Activated naive CD8-positive, alpha-beta T cell (primary cell): ENCODE results near the gene COL17A1.
A peak's percentile ranks its signal among the peaks of the same experiment; 100 is the strongest.

Experiments used
- H3K27ac Mint-ChIP-seq: one replicate; pipeline ENCODE4 v1.8.0; 2021; ENCODE audit warnings: mixed read lengths
- H3K27me3 Mint-ChIP-seq: one replicate; pipeline ENCODE4 v1.8.0; 2021; ENCODE audit warnings: mixed read lengths
- H3K36me3 Mint-ChIP-seq: one replicate; pipeline ENCODE4 v1.8.0; 2021; ENCODE audit warnings: mixed read lengths
- H3K4me1 Mint-ChIP-seq: one replicate; pipeline ENCODE4 v1.8.0; 2021; ENCODE audit warnings: low read depth, mixed read lengths
- H3K4me3 Mint-ChIP-seq: one replicate; pipeline ENCODE4 v1.8.0; 2021; ENCODE audit warnings: mild to moderate bottlenecking, mixed read lengths
- H3K9me3 Mint-ChIP-seq: one replicate; pipeline ENCODE4 v1.8.0; 2021; ENCODE audit warnings: low read depth, mixed read lengths

The COL17A1 gene

GRCh38 chr10:104035194-104036068, 50.2 kb downstream of the COL17A1 start:
- H3K27ac Mint-ChIP-seq, result no peak overlapping the region
- H3K36me3 Mint-ChIP-seq, result no peaks in the 10 kb centered on the region
- no peaks in the 10 kb centered on the region for H3K9me3 Mint-ChIP-seq
- no peaks in the 10 kb centered on the region for H3K4me1 Mint-ChIP-seq
- no peak overlapping the region for H3K4me3 Mint-ChIP-seq
- no peaks in the 10 kb centered on the region for H3K27me3 Mint-ChIP-seq

- no peak overlapping the region for H3K27ac Mint-ChIP-seq
- no peaks in the 10 kb centered on the region for H3K36me3 Mint-ChIP-seq
- H3K9me3 Mint-ChIP-seq, result no peaks in the 10 kb centered on the region
- H3K4me3 Mint-ChIP-seq, result no peak overlapping the region
- no peaks in the 10 kb centered on the region for H3K27me3 Mint-ChIP-seq
- no peaks in the 10 kb centered on the region for H3K4me1 Mint-ChIP-seq
Observed at GRCh38 chr10:104034401-104035193, 51.1 kb downstream of the COL17A1 start.

- Mint-ChIP-seq H3K9me3 (no peaks in the 10 kb centered on the region), H3K4me3 (no peak overlapping the region), H3K36me3 (no peaks in the 10 kb centered on the region), H3K27me3 (no peaks in the 10 kb centered on the region), H3K4me1 (no peaks in the 10 kb centered on the region), H3K27ac (no peak overlapping the region)
Observed at GRCh38 chr10:104033966-104034365, 51.7 kb downstream of the COL17A1 start.

GRCh38 chr10:104033401-104033930, 52.2 kb downstream of the COL17A1 start:
- Mint-ChIP-seq H3K36me3 (no peaks in the 10 kb centered on the region), H3K4me3 (no peak overlapping the region), H3K27me3 (no peaks in the 10 kb centered on the region), H3K4me1 (no peaks in the 10 kb centered on the region), H3K27ac (no peak overlapping the region), H3K9me3 (no peaks in the 10 kb centered on the region)

- H3K4me3 Mint-ChIP-seq, result no peak overlapping the region
- H3K9me3 Mint-ChIP-seq, result no peaks in the 10 kb centered on the region
- no peak overlapping the region for H3K27ac Mint-ChIP-seq
- H3K4me1 Mint-ChIP-seq, result peaks cover 3% of the 10 kb centered on the region
- H3K27me3 Mint-ChIP-seq, result no peaks in the 10 kb centered on the region
- no peaks in the 10 kb centered on the region for H3K36me3 Mint-ChIP-seq
Observed at GRCh38 chr10:104032144-104032775, 53.4 kb downstream of the COL17A1 start.

GRCh38 chr10:104031631-104032030, 54.0 kb downstream of the COL17A1 start:
- H3K27me3 Mint-ChIP-seq, result no peaks in the 10 kb centered on the region
- peak overlapping the region; percentile 2 for H3K27ac Mint-ChIP-seq

GRCh38 chr10:104029521-104029860, 56.2 kb downstream of the COL17A1 start:
- peaks cover 3% of the 10 kb centered on the region for H3K4me1 Mint-ChIP-seq
- H3K36me3 Mint-ChIP-seq, result peaks cover 5% of the 10 kb centered on the region
- no peak overlapping the region for H3K27ac Mint-ChIP-seq
- no peaks in the 10 kb centered on the region for H3K9me3 Mint-ChIP-seq
- H3K27me3 Mint-ChIP-seq, result no peaks in the 10 kb centered on the region
- no peak overlapping the region for H3K4me3 Mint-ChIP-seq

More at GRCh38 chr10:104031631-104032030, 54.0 kb downstream of the COL17A1 start:
- no peaks in the 10 kb centered on the region for H3K9me3 Mint-ChIP-seq
- no peaks in the 10 kb centered on the region for H3K36me3 Mint-ChIP-seq
- H3K4me3 Mint-ChIP-seq, result no peak overlapping the region
- peaks cover 3% of the 10 kb centered on the region for H3K4me1 Mint-ChIP-seq

GRCh38 chr10:104028823-104029520, 56.7 kb downstream of the COL17A1 start:
- Mint-ChIP-seq H3K9me3 (no peaks in the 10 kb centered on the region), H3K27ac (peak overlapping the region; percentile 25), H3K4me1 (peaks cover 3% of the 10 kb centered on the region), H3K36me3 (peaks cover 7% of the 10 kb centered on the region), H3K4me3 (no peak overlapping the region), H3K27me3 (no peaks in the 10 kb centered on the region)

- Mint-ChIP-seq H3K9me3 (no peaks in the 10 kb centered on the region), H3K27me3 (no peaks in the 10 kb centered on the region), H3K36me3 (peaks cover 13% of the 10 kb centered on the region), H3K4me1 (peaks cover 3% of the 10 kb centered on the region), H3K27ac (no peak overlapping the region), H3K4me3 (no peak overlapping the region)
Observed at GRCh38 chr10:104028146-104028545, 57.5 kb downstream of the COL17A1 start.

- H3K36me3 Mint-ChIP-seq, result peaks cover 18% of the 10 kb centered on the region
- no peak overlapping the region for H3K27ac Mint-ChIP-seq
- no peak overlapping the region for H3K4me3 Mint-ChIP-seq
- peaks cover 5% of the 10 kb centered on the region for H3K4me1 Mint-ChIP-seq
- no peaks in the 10 kb centered on the region for H3K27me3 Mint-ChIP-seq
- no peaks in the 10 kb centered on the region for H3K9me3 Mint-ChIP-seq
Observed at GRCh38 chr10:104026762-104027161, 58.9 kb downstream of the COL17A1 start.

- H3K4me3 Mint-ChIP-seq, result no peak overlapping the region
- no peak overlapping the region for H3K27ac Mint-ChIP-seq
- peaks cover 20% of the 10 kb centered on the region for H3K36me3 Mint-ChIP-seq
- H3K9me3 Mint-ChIP-seq, result no peaks in the 10 kb centered on the region
- peaks cover 10% of the 10 kb centered on the region for H3K4me1 Mint-ChIP-seq
- no peaks in the 10 kb centered on the region for H3K27me3 Mint-ChIP-seq
Observed at GRCh38 chr10:104025524-104025923, 60.2 kb downstream of the COL17A1 start.

- no peak overlapping the region for H3K4me3 Mint-ChIP-seq
- H3K27me3 Mint-ChIP-seq, result no peaks in the 10 kb centered on the region
- no peak overlapping the region for H3K27ac Mint-ChIP-seq
- peaks cover 20% of the 10 kb centered on the region for H3K36me3 Mint-ChIP-seq
- H3K4me1 Mint-ChIP-seq, result peaks cover 6% of the 10 kb centered on the region
- no peaks in the 10 kb centered on the region for H3K9me3 Mint-ChIP-seq
Observed at GRCh38 chr10:104022026-104022425, 63.7 kb downstream of the COL17A1 start.

- peaks cover 20% of the 10 kb centered on the region for H3K36me3 Mint-ChIP-seq
- H3K9me3 Mint-ChIP-seq, result no peaks in the 10 kb centered on the region
- no peak overlapping the region for H3K4me3 Mint-ChIP-seq
- peaks cover 6% of the 10 kb centered on the region for H3K4me1 Mint-ChIP-seq
- no peaks in the 10 kb centered on the region for H3K27me3 Mint-ChIP-seq
- H3K27ac Mint-ChIP-seq, result no peak overlapping the region
Observed at GRCh38 chr10:104021246-104021645, 64.4 kb downstream of the COL17A1 start.

- Mint-ChIP-seq H3K4me3 (no peak overlapping the region), H3K9me3 (no peaks in the 10 kb centered on the region), H3K27ac (no peak overlapping the region), H3K4me1 (peaks cover 6% of the 10 kb centered on the region), H3K36me3 (peaks cover 20% of the 10 kb centered on the region), H3K27me3 (no peaks in the 10 kb centered on the region)
Observed at GRCh38 chr10:104020020-104020419, 65.7 kb downstream of the COL17A1 start.
